ENCODE results near the gene SH2D3A. TPM values are rescaled to one million over a fixed set of nuclear protein-coding genes. Genes with fewer than 3 reads are reported as not detected.

Gene SH2D3A
- total and polyA plus RNA-seq, 2 experiments from 2014 or later: 20.7 to 38.4 TPM

GRCh38 chr19:6730941-6731670, 36.1 kb downstream of the SH2D3A start:
- DNase-seq (ENCODE audit: low spot score) (no peak), ATAC-seq (peak; percentile 7)
- Histone ChIP-seq H3K4me1 (ENCODE audit: insufficient read depth) (peaks cover 19% of the 10 kb centered on the region), H3K9me2 (ENCODE audit: insufficient read depth) (no peaks in the 10 kb centered on the region), H4K20me1 (replicated peaks; ENCODE audit: insufficient read depth) (0 out of 2 replicates have a peak, but pooled peaks cover 2% of the 10 kb centered on the region), H3K36me3 (ENCODE audit: insufficient read depth) (no peaks in the 10 kb centered on the region), H3K27ac (ENCODE audit: low read depth) (no peak overlapping the region), H3F3A (replicated peaks; ENCODE audit: low read depth) (0 out of 2 replicates have a peak, but pooled peaks cover 2% of the 10 kb centered on the region), H2AFZ (no peak overlapping the region), H3K4me3 (no peak overlapping the region), H3K27me3 (ENCODE audit: insufficient read depth) (no peaks in the 10 kb centered on the region), H3K79me2 (replicated peaks; ENCODE audit: insufficient read depth) (peaks cover 8% of the 10 kb centered on the region), H3K4me2 (no peak overlapping the region)
- no peak overlapping the region for H3K4me3 Mint-ChIP-seq
- no peaks in the 10 kb centered on the region; the same call in 2 of the 3 replicates for H3K9me3 Mint-ChIP-seq
- TF ChIP-seq, protein P1, sequence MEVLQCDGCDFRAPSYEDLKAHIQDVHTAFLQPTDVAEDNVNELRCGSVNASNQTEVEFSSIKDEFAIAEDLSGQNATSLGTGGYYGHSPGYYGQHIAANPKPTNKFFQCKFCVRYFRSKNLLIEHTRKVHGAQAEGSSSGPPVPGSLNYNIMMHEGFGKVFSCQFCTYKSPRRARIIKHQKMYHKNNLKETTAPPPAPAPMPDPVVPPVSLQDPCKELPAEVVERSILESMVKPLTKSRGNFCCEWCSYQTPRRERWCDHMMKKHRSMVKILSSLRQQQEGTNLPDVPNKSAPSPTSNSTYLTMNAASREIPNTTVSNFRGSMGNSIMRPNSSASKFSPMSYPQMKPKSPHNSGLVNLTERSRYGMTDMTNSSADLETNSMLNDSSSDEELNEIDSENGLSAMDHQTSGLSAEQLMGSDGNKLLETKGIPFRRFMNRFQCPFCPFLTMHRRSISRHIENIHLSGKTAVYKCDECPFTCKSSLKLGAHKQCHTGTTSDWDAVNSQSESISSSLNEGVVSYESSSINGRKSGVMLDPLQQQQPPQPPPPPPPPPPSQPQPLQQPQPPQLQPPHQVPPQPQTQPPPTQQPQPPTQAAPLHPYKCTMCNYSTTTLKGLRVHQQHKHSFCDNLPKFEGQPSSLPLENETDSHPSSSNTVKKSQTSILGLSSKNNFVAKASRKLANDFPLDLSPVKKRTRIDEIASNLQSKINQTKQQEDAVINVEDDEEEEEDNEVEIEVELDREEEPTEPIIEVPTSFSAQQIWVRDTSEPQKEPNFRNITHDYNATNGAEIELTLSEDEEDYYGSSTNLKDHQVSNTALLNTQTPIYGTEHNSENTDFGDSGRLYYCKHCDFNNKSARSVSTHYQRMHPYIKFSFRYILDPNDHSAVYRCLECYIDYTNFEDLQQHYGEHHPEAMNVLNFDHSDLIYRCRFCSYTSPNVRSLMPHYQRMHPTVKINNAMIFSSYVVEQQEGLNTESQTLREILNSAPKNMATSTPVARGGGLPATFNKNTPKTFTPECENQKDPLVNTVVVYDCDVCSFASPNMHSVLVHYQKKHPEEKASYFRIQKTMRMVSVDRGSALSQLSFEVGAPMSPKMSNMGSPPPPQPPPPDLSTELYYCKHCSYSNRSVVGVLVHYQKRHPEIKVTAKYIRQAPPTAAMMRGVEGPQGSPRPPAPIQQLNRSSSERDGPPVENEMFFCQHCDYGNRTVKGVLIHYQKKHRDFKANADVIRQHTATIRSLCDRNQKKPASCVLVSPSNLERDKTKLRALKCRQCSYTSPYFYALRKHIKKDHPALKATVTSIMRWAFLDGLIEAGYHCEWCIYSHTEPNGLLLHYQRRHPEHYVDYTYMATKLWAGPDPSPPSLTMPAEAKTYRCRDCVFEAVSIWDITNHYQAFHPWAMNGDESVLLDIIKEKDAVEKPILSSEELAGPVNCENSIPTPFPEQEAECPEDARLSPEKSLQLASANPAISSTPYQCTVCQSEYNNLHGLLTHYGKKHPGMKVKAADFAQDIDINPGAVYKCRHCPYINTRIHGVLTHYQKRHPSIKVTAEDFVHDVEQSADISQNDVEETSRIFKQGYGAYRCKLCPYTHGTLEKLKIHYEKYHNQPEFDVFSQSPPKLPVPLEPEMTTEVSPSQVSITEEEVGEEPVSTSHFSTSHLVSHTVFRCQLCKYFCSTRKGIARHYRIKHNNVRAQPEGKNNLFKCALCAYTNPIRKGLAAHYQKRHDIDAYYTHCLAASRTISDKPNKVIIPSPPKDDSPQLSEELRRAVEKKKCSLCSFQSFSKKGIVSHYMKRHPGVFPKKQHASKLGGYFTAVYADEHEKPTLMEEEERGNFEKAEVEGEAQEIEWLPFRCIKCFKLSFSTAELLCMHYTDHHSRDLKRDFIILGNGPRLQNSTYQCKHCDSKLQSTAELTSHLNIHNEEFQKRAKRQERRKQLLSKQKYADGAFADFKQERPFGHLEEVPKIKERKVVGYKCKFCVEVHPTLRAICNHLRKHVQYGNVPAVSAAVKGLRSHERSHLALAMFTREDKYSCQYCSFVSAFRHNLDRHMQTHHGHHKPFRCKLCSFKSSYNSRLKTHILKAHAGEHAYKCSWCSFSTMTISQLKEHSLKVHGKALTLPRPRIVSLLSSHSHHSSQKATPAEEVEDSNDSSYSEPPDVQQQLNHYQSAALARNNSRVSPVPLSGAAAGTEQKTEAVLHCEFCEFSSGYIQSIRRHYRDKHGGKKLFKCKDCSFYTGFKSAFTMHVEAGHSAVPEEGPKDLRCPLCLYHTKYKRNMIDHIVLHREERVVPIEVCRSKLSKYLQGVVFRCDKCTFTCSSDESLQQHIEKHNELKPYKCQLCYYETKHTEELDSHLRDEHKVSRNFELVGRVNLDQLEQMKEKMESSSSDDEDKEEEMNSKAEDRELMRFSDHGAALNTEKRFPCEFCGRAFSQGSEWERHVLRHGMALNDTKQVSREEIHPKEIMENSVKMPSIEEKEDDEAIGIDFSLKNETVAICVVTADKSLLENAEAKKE (CRISPR knock-in tag; IDR thresholded peaks at IDR 0.05): no peak
- TF ChIP-seq, protein P2, sequence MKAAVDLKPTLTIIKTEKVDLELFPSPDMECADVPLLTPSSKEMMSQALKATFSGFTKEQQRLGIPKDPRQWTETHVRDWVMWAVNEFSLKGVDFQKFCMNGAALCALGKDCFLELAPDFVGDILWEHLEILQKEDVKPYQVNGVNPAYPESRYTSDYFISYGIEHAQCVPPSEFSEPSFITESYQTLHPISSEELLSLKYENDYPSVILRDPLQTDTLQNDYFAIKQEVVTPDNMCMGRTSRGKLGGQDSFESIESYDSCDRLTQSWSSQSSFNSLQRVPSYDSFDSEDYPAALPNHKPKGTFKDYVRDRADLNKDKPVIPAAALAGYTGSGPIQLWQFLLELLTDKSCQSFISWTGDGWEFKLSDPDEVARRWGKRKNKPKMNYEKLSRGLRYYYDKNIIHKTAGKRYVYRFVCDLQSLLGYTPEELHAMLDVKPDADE (IDR thresholded peaks at IDR 0.05): no peak
- TF ChIP-seq, protein P3, sequence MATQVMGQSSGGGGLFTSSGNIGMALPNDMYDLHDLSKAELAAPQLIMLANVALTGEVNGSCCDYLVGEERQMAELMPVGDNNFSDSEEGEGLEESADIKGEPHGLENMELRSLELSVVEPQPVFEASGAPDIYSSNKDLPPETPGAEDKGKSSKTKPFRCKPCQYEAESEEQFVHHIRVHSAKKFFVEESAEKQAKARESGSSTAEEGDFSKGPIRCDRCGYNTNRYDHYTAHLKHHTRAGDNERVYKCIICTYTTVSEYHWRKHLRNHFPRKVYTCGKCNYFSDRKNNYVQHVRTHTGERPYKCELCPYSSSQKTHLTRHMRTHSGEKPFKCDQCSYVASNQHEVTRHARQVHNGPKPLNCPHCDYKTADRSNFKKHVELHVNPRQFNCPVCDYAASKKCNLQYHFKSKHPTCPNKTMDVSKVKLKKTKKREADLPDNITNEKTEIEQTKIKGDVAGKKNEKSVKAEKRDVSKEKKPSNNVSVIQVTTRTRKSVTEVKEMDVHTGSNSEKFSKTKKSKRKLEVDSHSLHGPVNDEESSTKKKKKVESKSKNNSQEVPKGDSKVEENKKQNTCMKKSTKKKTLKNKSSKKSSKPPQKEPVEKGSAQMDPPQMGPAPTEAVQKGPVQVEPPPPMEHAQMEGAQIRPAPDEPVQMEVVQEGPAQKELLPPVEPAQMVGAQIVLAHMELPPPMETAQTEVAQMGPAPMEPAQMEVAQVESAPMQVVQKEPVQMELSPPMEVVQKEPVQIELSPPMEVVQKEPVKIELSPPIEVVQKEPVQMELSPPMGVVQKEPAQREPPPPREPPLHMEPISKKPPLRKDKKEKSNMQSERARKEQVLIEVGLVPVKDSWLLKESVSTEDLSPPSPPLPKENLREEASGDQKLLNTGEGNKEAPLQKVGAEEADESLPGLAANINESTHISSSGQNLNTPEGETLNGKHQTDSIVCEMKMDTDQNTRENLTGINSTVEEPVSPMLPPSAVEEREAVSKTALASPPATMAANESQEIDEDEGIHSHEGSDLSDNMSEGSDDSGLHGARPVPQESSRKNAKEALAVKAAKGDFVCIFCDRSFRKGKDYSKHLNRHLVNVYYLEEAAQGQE (IDR thresholded peaks at IDR 0.05; ENCODE audit: unreplicated experiment): no peak
- TF ChIP-seq EZH2phosphoT487 (IDR thresholded peaks at IDR 0.05; ENCODE audit: unreplicated experiment): no peak
- TF ChIP-seq EZH2 (IDR thresholded peaks at IDR 0.05; ENCODE audit: low read depth, unreplicated experiment): no peak
- TF ChIP-seq NANOG (IDR thresholded peaks at IDR 0.05; ENCODE audit: borderline replicate concordance): no peak
- TF ChIP-seq, protein P4, sequence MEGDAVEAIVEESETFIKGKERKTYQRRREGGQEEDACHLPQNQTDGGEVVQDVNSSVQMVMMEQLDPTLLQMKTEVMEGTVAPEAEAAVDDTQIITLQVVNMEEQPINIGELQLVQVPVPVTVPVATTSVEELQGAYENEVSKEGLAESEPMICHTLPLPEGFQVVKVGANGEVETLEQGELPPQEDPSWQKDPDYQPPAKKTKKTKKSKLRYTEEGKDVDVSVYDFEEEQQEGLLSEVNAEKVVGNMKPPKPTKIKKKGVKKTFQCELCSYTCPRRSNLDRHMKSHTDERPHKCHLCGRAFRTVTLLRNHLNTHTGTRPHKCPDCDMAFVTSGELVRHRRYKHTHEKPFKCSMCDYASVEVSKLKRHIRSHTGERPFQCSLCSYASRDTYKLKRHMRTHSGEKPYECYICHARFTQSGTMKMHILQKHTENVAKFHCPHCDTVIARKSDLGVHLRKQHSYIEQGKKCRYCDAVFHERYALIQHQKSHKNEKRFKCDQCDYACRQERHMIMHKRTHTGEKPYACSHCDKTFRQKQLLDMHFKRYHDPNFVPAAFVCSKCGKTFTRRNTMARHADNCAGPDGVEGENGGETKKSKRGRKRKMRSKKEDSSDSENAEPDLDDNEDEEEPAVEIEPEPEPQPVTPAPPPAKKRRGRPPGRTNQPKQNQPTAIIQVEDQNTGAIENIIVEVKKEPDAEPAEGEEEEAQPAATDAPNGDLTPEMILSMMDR (conservative IDR thresholded peaks at IDR 0.05; ENCODE audit: low read depth in 2 of 2): no peak
- TF ChIP-seq JUNB (IDR thresholded peaks at IDR 0.05; ENCODE audit: unreplicated experiment): no peak
- no peak for TF ChIP-seq ZNF331 (CRISPR knock-in tag; IDR thresholded peaks at IDR 0.05; ENCODE audit: low read depth)
- TF ChIP-seq STAT1 (IDR thresholded peaks at IDR 0.05; ENCODE audit: unreplicated experiment): no peak
- no peak for TF ChIP-seq POLR2AphosphoS5 (IDR thresholded peaks at IDR 0.05; ENCODE audit: low read depth)
- no peak for TF ChIP-seq ZNF114 (CRISPR knock-in tag; IDR thresholded peaks at IDR 0.05)
- TF ChIP-seq CREB1 (CRISPR knock-in tag; IDR thresholded peaks at IDR 0.05; ENCODE audit: low read depth): no peak
- H3K27ac Mint-ChIP-seq: no peak overlapping the region
- peaks cover 9% of the 10 kb centered on the region for H3K27me3 Mint-ChIP-seq (ENCODE audit: insufficient read depth, low read depth, poor library complexity)
- peaks cover 10% of the 10 kb centered on the region; the same call in 2 of the 3 replicates for H3K36me3 Mint-ChIP-seq (ENCODE audit: low read depth)
- peaks cover 15% of the 10 kb centered on the region for H3K4me1 Mint-ChIP-seq

Measured in GM23338 (cell line).